WI38 (cell line): Measurements from ENCODE around the gene TMEM244.
"Not testable (repeated sequence)": the region's sequence is repeated elsewhere in the genome, so short reads cannot be mapped to it uniquely, and the experiment has no call there.

Experiments
- H3K4me3 ChIP-seq: 2 replicates; pipeline ENCODE4 v1.5.1; 2011; ENCODE audit warnings: low read depth, mild to moderate bottlenecking, control low read depth, low read length
- TF ChIP-seq, protein P1 (sequence below): IDR thresholded peaks from 2 replicates; pipeline ENCODE4 v1.5.1; 2012; ENCODE audit warnings: low read depth, mild to moderate bottlenecking, control low read depth, low read length

Gene TMEM244

GRCh38 chr6:129884211-129884610 lies 23.1 kb upstream of the TMEM244 start:
- no peak overlapping the region for H3K4me3 ChIP-seq
- TF ChIP-seq, protein P1, sequence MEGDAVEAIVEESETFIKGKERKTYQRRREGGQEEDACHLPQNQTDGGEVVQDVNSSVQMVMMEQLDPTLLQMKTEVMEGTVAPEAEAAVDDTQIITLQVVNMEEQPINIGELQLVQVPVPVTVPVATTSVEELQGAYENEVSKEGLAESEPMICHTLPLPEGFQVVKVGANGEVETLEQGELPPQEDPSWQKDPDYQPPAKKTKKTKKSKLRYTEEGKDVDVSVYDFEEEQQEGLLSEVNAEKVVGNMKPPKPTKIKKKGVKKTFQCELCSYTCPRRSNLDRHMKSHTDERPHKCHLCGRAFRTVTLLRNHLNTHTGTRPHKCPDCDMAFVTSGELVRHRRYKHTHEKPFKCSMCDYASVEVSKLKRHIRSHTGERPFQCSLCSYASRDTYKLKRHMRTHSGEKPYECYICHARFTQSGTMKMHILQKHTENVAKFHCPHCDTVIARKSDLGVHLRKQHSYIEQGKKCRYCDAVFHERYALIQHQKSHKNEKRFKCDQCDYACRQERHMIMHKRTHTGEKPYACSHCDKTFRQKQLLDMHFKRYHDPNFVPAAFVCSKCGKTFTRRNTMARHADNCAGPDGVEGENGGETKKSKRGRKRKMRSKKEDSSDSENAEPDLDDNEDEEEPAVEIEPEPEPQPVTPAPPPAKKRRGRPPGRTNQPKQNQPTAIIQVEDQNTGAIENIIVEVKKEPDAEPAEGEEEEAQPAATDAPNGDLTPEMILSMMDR: no peak

DNA sequence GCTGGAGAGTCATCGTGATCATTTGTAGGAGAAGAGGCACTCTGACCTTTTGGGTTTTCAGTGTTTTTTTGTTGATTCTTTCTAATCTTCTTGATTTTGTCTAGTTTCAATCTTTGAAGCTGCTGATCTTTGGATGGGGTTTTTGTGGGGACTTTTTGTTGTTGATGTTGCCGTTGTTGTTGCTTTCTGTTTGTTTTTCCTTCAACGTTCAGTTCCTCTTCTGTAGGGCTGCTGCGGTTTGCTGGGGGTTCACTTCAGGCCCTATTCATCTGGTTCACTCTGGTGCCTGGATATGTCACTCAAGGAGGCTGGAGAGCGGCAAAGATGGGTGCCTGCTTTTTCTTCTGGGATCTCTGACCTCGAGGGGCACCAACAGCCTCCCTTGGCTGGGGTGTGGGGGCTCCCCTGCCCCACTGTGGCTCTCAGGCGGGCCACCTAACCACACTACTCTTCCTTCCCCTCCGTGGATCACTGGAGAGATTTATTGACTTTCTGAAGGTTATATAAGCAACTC lies 21.5 kb upstream of the TMEM244 start:
- no peak overlapping the region for H3K4me3 ChIP-seq
- TF ChIP-seq, protein P1: no peak

- not testable (repeated sequence) for H3K4me3 ChIP-seq
These were observed 16.8 kb upstream of the TMEM244 start for GRCh38 chr6:129877894-129878293.

GRCh38 chr6:129875610-129876520 lies 14.8 kb upstream of the TMEM244 start:
- TF ChIP-seq, protein P1: no peak
- H3K4me3 ChIP-seq: no peak overlapping the region

- H3K4me3 ChIP-seq: no peak overlapping the region
- TF ChIP-seq, protein P1: no peak
These were observed 13.7 kb upstream of the TMEM244 start for GRCh38 chr6:129874837-129875236.

GRCh38 chr6:129872586-129872985 lies 11.5 kb upstream of the TMEM244 start:
- TF ChIP-seq, protein P1: no peak
- H3K4me3 ChIP-seq: no peak overlapping the region

DNA sequence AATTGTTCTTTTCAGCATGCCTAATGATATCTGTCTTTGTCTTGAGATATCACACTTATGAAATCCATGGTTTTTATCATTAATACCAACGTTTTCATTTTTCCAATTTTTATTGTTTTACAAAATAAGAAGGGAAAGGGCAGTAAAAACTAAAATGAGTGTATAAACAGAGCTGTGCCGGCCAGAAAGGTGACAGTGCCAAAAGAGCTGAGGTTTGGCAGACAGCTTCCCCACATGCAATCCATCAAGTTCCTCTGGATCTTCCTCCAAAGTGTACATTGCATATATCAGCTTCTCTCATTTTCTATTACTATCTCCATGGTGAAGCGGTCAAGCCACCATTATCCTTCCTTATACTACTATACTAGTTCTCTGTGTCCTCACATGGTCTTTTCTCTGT lies 10.1 kb upstream of the TMEM244 start:
- TF ChIP-seq, protein P1: no peak
- no peak overlapping the region for H3K4me3 ChIP-seq
